CD1c-positive myeloid dendritic cell (primary cell): ENCODE measurements around the gene NELL1.
"Not testable (repeated sequence)": the region's sequence is repeated elsewhere in the genome, so short reads cannot be mapped to it uniquely, and the experiment has no call there.

Experiments used
- DNase-seq: peaks from one replicate; pipeline ENCODE4 v3.0.0-alpha.2; 2016; ENCODE audit errors: extremely low spot score

The NELL1 gene

GRCh38 chr11:21198498-21198897 is 529.1 kb downstream of the NELL1 start:
- DNase-seq: no peak

GRCh38 chr11:21205205-21205604 is 535.8 kb downstream of the NELL1 start:
- DNase-seq: no peak

GRCh38 chr11:21225860-21226259 is 556.5 kb downstream of the NELL1 start:
- no peak for DNase-seq

- DNase-seq: no peak
Observed at GRCh38 chr11:21229224-21229623, 559.8 kb downstream of the NELL1 start.

GRCh38 chr11:21250196-21250595 is 580.8 kb downstream of the NELL1 start:
- DNase-seq: no peak

GRCh38 chr11:21254055-21254454 is 584.7 kb downstream of the NELL1 start:
- no peak for DNase-seq

GRCh38 chr11:21254790-21255189 is 585.4 kb downstream of the NELL1 start:
- DNase-seq: no peak

GRCh38 chr11:21257461-21257860 is 588.1 kb downstream of the NELL1 start:
- DNase-seq: no peak

- no peak for DNase-seq
Observed at GRCh38 chr11:21258414-21258813, 589.0 kb downstream of the NELL1 start.

- DNase-seq: no peak
Observed at GRCh38 chr11:21260101-21260500, 590.7 kb downstream of the NELL1 start.

- DNase-seq: no peak
Observed at GRCh38 chr11:21262992-21263391, 593.6 kb downstream of the NELL1 start.

- no peak for DNase-seq
Observed at GRCh38 chr11:21264125-21264524, 594.7 kb downstream of the NELL1 start.

GRCh38 chr11:21268036-21268435 is 598.6 kb downstream of the NELL1 start:
- DNase-seq: no peak

GRCh38 chr11:21272139-21272538 is 602.8 kb downstream of the NELL1 start:
- DNase-seq: not testable (repeated sequence)

- DNase-seq: no peak
Observed at GRCh38 chr11:21278840-21279239, 609.5 kb downstream of the NELL1 start.

- no peak for DNase-seq
Observed at GRCh38 chr11:21285104-21285503, 615.7 kb downstream of the NELL1 start.

- no peak for DNase-seq
Observed at GRCh38 chr11:21289686-21290085, 620.3 kb downstream of the NELL1 start.

GRCh38 chr11:21295508-21295907 is 626.1 kb downstream of the NELL1 start:
- no peak for DNase-seq

GRCh38 chr11:21301981-21302380 is 632.6 kb downstream of the NELL1 start:
- no peak for DNase-seq

- no peak for DNase-seq
Observed at GRCh38 chr11:21306739-21307358, 637.5 kb downstream of the NELL1 start.

GRCh38 chr11:21307874-21308273 is 638.5 kb downstream of the NELL1 start:
- DNase-seq: no peak

GRCh38 chr11:21316591-21316990 is 647.2 kb downstream of the NELL1 start:
- DNase-seq: no peak

GRCh38 chr11:21321072-21321471 is 651.7 kb downstream of the NELL1 start:
- no peak for DNase-seq

GRCh38 chr11:21321530-21321929 is 652.1 kb downstream of the NELL1 start:
- DNase-seq: no peak
